GM21528 (cell line): ENCODE data around the gene TMEM163.
A peak's percentile ranks its signal among the peaks of the same experiment; 100 is the strongest.

Source experiments
- ATAC-seq: cut with Tn5 transposase; IDR thresholded peaks from one replicate; pipeline ENCODE4 v1.9.1; 2021; ENCODE audit warnings: mild to moderate bottlenecking, moderate library complexity; ENCODE audit not compliant: unreplicated experiment, low FRiP score

TMEM163 gene

DNA sequence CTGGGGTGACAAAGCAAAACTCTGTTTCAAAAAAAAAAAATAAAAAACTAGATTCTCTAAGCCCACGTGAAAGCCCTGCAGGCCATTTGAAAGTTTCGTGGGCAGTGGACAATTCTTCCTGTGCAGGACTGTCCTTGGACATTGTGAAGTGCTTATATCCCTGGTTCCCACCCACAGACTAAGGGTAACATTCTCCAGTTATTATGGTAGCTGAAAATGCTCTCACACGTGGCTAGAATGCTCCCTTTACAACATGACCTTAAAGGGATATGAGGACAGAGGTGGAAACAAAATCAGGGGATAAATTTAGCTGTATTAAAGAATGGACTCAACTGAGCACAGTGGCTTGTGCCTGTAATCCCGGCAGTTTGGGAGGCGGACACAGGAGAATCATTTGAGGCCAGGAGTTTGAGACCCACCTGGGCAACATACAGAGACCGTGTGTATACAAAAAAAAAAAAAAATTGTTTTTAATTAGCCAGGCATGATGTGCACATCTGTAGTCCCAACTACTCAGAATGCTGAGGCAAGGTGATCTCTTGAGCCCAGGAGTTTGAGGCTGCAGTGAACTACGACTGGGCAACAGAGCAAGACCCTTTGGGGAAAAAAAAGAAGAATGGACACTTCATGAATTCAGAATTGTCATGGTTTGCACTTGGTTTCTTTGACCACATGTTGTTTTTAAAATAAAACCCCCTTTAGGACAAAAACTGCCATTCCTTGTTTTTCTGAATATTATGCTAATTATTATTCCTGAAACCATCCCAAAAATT is 297.1 kb downstream of the TMEM163 start:
- no peak for ATAC-seq

DNA sequence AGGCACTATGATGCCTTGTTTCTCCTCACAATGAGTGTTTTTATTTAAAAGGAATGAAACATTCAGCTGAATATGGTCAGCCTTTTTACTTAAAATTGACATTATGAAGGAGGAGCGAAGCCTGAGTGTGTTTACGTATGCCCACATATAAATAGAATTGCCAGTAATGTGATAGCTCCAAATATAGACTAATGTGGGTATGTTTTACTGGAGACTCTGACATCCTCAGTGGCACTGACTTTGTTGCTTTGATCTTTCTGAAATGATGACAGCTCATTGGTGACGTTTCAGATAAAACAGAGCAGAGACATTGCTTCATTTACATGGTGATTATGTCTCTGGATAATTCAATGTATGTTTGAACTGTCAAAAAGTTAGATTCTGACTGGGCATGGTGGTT is 297.9 kb downstream of the TMEM163 start:
- ATAC-seq: no peak

DNA sequence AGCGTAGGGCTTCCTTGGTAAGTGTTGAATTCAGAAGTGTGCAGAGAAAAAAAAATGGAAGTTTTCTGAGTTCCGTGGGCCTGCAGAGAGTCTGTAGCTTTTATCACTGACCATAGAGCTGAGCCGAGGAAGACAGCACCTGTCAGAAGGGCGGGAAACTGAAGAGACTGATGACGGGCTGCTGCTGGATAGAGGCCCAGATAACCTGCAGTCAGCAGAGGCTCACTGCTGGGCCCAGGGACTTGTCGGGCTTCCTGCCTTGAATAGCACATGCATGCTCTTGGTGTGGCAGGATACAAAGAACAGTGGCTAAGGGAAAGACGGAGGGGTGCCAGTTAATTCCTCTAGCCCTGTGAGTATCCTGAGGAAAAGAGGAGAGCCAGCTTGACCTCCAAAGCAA is 298.5 kb downstream of the TMEM163 start:
- no peak for ATAC-seq

DNA sequence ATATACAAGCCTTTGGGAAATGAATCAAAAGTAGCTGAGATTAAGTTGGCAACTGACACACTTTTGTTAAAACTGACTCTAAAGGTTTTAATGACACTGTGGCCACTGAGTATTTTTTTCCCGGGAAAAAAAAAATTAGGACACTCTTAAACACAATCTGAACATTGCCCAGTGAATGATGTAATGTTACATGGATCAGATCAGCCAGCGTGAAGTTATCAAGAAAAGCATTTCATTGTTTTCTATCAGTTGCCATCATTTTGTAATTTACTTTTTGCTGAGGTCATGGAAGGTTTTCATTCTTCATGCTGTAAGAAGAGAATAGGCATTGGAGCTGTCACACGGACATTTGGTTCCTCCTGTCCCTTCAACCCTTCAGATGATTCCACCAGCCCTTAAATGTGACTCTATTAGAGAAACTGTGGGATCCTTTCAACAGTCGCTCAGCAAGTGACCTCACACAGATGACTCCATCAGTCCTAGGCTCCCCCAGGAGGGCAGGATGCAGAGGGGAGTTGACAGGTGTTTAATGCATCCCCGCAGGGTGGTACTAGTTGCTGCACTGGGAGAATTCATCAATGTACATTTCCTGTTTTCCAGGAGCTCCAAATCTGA is 300.7 kb downstream of the TMEM163 start:
- no peak for ATAC-seq

DNA sequence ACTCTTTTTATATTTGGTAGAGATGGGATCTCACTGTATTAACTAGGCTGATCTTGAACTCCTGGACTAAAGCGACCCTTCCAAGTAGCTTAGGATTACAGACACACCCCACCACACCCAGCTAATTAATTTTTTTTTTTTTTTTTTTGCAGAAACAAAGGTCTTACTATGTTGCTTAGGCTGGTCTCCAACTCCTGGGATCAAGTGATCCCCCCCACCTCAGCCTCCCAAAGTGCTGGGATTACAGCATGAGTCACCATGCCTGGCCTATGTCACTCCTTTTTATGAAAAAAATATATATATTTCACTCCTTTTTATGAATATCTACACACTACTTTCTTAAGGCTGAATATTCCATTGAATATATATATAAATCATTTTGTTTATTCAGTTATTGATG is 302.2 kb downstream of the TMEM163 start:
- no peak for ATAC-seq

DNA sequence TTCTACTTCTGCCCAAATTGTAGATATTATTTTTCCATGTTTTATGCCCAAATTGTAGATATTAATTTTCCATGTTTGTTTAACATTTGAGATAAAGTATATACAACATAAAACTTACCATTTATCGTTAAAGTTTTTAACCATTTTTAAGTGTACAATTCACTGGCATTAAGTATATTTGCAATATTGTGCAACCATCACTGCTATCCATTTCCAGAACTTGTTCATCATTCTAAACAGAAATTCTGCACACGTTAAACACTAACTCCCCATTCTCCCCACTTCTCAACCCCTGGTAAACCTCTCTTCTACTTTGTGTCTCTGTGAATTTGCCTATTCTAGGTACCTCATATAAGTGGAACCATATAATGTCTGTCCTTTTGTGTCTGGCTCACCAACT is 302.8 kb downstream of the TMEM163 start:
- no peak for ATAC-seq

DNA sequence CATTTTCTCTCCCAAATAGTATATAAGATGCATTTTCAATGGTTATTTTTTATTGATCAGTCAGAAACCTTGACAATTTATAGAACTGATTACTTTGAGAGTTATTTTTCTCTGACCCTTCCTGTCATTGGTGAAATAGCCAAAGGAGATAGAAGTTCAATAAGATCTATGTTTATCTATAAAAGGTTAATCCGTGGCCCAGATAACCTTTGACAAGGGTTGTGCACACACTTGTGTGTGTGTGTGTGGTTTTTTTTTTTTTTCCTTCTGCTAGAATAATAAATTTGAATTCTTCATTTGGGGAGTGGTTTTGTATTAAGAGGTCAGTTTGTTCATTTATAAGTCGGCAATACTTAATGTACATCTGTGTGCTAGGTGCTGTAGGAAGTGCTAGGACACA is 304.9 kb downstream of the TMEM163 start:
- no peak for ATAC-seq

DNA sequence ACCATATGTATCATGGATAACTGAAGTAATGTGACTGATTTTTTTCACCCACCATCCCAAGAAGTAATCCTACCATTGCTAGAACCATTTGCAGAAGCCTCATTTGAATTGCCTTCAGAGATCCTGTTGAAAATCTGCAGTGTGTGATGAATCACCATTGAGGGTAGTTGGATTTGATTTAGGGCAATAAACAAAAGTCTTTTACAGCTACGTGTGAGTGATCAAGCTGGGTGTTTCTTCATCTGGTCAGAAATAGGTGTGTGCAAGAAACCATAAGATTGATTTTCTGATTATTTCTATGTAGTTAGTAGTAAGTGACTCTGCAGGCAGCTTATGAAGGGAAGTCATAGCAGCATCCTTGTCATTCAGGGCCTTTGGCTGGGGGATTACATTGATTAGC is 305.4 kb downstream of the TMEM163 start:
- ATAC-seq: no peak

DNA sequence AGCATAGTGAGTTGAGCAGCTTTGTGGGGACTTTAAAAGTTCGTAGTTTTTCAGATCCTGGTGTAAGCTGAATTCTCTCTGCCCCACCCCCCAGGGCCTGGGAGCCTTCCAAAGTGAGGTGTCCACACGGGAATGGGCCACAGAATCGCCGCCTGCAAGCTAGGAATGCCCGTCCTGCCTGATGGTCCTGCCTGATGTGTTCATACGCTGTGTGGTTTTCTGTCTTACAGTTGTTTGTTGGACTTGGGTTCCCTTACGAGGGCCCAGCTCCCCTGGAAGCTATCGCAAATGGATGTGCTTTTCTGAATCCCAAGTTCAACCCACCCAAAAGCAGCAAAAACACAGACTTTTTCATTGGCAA is 306.2 kb downstream of the TMEM163 start:
- no peak for ATAC-seq

DNA sequence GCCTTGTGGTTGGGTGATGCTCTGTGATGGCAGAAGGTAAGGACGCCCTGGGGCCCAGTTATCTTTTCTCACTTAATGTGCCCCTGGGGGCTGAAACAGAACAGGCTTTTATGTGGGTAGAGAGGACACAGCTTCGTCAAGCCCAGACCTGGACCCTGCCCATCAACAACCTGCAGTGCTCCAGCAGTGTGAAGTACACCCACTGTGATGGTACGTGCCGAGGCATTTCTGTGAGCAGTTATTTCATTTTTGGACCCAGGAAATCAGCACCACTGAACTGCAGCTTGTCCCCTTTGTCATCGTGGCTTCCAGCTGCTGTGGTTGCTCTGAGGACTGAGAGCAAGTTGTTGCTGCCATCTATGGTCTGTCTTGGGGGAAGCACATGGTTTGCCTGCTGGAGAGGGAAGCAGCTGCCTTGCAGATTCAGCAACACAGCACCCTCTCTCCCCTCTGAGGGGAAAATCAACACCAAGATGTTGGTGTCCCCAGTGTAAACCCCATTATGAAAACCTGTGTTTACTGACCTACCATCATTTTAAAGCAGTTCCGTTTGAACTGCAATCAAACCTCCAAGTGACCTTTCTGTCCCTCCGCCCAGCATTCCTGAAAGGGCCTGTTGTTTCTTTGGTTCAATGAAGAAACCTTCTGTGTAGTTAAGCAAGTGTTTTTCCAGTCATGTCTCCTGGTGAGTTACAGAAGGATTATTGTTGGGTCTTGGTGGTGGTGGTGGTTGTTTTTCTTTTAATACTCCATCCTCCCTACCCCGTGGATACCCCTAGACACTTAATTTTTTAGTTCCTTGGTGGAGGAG is 306.8 kb downstream of the TMEM163 start:
- ATAC-seq: peak; percentile 98

DNA sequence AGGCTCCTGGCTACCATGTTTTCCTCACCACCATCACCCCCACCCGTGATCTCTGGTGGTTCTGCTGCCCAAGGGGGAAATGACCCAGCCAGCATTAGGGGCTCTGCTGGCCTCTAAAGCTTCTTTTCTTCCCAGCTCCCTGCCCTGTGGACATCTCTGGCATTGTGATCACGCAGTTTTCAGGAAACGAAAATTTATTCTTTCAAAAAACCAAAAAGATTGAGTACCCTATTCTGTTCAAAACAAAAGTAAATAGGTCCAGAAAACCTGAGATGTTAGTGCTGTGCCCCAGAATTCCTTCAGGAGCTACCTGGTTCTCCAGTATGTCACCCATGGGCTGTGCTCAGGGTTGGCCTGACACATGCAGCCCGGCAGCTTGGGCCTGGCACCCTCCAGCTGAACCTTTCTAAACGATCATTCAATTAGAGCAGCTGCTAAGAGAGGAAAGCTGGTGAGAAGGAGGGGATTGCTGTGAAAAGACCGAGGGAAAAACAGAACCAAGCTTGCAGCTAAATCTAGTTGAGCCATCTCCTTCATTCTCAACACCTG is 307.4 kb downstream of the TMEM163 start:
- no peak for ATAC-seq

DNA sequence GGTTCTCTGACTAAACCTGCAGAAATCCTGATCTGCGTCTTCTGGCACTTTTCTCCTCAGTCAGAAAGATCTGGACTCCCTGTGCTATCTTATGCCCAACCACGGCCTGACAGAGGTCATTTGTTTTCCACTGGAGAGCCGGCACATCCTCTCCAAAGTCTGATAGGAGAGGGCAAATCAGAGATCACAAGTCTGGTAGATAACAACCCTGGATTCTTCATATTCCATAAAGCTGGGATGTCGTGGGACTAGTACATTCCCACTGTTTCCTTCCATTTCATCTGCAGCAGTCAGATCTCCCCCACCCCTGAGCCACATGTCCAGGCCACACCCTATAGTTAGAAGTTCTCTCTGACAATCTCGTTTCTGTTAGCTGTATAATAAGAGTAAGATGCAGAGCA is 308.0 kb downstream of the TMEM163 start:
- no peak for ATAC-seq

DNA sequence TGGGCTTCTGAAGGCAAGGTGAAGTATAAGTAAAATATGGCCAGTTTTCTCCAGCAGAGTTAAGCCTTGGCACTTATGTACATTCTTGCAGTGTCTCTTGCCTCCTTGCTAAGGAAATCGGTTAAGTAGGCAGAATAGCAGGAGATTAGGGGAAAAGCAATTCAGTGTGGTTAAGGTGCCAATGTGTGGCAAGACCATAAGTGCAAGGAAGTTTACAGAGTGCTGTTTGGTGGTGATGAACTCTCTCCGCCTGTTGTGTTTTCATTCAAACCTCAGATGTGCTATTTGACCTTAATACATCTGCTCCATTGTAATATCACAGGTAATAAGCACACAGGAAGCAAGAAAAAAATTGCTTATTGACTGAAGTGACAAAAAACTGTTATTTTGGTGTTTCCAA is 308.8 kb downstream of the TMEM163 start:
- no peak for ATAC-seq

DNA sequence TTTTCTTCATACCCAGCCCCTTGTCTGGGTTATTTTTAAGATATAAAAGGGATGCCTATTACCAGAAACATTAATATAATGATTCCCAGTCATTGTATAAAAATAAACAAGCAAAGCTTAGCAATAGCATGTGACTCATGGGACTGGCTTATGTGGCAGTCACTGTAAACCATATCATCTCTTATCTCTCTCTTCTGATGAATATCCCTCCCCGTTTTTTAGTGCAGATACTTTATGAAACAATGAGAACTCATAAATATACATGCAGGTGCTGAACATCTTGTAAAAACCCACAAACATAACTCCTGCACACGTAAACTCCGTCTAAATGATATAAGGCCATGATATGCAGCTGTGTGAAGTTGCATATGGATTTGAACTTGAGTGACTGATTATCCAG is 310.0 kb downstream of the TMEM163 start:
- no peak for ATAC-seq

DNA sequence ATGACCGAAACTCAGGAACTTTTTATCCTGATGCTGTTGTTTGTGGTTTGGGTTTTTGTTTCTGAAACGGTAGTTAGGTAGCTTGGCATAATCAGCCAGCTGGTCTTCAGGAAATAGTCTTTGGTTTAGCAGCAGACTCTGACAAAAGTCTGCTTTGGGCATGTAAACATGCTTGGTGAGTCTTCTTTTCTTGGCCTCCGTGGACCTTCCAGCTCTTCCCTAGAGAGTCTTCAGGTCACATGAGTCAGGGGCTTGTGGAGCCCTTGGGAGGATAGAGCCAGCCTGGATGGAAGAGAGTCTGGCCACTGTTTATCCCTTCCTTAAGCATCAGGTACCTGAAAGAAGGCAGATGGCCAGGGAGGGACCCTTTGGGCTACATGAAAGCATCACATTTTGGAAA is 310.4 kb downstream of the TMEM163 start:
- no peak for ATAC-seq

DNA sequence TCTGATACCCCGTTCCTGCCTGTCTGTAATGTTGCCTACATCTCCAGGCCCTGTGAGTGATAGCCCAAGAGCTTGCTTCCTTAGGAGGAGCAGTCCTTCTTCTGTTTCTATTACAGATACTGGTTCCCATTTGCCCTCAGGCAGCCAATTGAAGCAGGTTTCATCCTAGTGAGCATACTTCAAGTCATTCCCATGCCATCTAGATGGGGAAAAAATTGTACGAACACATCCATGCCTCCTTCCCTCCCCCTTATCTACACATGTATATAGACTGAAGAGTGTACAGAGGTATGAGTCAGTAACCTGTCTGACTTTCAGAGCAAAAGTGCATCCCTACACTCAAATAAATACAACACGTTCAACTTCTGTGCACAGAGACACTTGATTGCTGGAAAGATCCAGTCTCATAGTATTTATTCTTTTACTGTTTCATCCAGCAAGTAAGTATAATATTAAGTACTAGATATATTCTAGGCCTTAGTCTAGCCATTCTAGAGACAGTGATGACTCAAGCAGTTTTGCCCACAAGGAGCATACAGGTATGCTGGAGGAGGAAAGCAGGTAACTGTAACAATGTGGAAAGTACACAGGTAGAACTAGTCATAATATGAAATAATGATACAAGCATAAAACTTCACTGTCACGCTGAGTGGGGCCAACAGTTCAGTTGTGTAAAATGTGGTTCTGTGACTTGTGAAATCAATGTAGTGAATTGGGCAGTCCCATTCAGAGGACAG is 311.5 kb downstream of the TMEM163 start:
- ATAC-seq: no peak

DNA sequence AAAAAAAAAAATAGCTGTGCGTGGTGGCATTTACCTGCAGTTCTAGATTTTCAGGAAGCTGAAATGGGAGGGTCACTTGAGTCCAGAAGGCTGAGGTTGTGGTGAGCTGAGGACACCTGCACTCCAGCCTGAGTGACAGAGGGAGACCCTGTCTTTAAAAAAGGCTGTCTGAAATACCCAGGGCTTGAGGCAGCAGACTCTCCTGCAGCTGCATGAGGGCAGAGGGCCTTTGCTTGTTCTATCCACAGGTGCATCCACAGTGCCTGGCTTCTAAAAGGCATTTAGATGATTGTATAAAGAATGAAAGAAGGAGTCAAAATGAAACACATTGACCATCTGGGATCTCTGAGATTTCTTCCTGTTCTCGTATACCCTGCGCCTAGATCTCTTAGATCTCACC is 312.1 kb downstream of the TMEM163 start:
- ATAC-seq: no peak

DNA sequence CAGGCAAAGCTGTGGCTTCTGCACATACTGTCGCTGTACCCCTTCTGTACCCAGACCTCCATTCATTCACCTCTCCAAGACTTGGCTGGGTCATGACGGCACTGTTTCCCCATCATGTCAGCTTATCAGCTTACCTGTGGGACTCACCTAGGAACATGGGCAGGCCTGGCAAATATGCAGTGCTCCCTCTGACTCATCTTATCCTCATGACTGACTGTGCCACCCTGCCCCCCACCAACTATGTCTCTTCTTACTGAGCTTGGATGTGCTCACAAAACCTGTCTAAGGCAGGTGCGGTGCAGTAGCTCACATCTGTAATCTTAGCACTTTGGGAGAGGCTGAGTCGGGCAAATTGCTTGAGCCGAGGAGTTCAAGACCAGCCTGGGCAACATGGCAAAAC is 312.5 kb downstream of the TMEM163 start:
- no peak for ATAC-seq
